Measurements from ENCODE around the gene RAB44. TPM values are rescaled to one million over a fixed set of nuclear protein-coding genes. Genes with fewer than 3 reads are reported as not detected.

Gene RAB44
- total and polyA plus RNA-seq, 2 donors from 2014 or later: 1.5 TPM; not detected in 1

- H3K36me3 ChIP-seq (ENCODE audit: control insufficient read depth in 2 of 3, insufficient read depth in 3 of 3, low read length in 3 of 3): no peaks in the 10 kb centered on the region
- H3K9ac ChIP-seq (ENCODE audit: low read length in 3 of 3): no peak overlapping the region
- H3K4me1 ChIP-seq (ENCODE audit: control insufficient read depth in 2 of 3, insufficient read depth in 2 of 3, low read depth in 1 of 3, low read length in 3 of 3): no peaks in the 10 kb centered on the region
- intact Hi-C loops (cut with DNase I): loop anchor here (10.0 kb wide), 1 partner anchor 47 kb away; no protein-coding TSS in a partner anchor
- no peak for TF ChIP-seq CTCF (IDR thresholded peaks at IDR 0.05; ENCODE audit: borderline replicate concordance, extremely low read depth, insufficient read depth)
- no peak overlapping the region for H3K4me3 ChIP-seq (ENCODE audit: low read length in 3 of 3)
- DNase-seq: no peak
- no peaks in the 10 kb centered on the region for H3K27me3 ChIP-seq (ENCODE audit: control insufficient read depth, insufficient read depth, low read length)
- no peak for FAIRE-seq
- H3K9me3 ChIP-seq (ENCODE audit: control insufficient read depth in 2 of 3, insufficient read depth in 1 of 3, low read length in 3 of 3): no peaks in the 10 kb centered on the region
- no peak overlapping the region for H3K27ac ChIP-seq (ENCODE audit: low read depth in 2 of 2, low read length in 2 of 2)
Measured at GRCh38 chr6:36698196-36698595, 570 bp downstream of the RAB44 start.

- H3K27me3 ChIP-seq (ENCODE audit: control insufficient read depth, insufficient read depth, low read length): no peaks in the 10 kb centered on the region
- FAIRE-seq (no peak), DNase-seq (no peak)
- H3K9ac ChIP-seq (ENCODE audit: low read length in 3 of 3): no peak overlapping the region
- no peak overlapping the region for H3K4me3 ChIP-seq (ENCODE audit: low read length in 3 of 3)
- no peaks in the 10 kb centered on the region for H3K9me3 ChIP-seq (ENCODE audit: control insufficient read depth in 2 of 3, insufficient read depth in 1 of 3, low read length in 3 of 3)
- no peak overlapping the region for H3K27ac ChIP-seq (ENCODE audit: low read depth in 2 of 2, low read length in 2 of 2)
- intact Hi-C loops (cut with DNase I): loop anchor here (10.0 kb wide), 1 partner anchor 46 kb away; no protein-coding TSS in a partner anchor
- H3K36me3 ChIP-seq (ENCODE audit: control insufficient read depth in 2 of 3, insufficient read depth in 3 of 3, low read length in 3 of 3): no peaks in the 10 kb centered on the region
- no peak for TF ChIP-seq CTCF (IDR thresholded peaks at IDR 0.05; ENCODE audit: borderline replicate concordance, extremely low read depth, insufficient read depth)
- H3K4me1 ChIP-seq (ENCODE audit: control insufficient read depth in 2 of 3, insufficient read depth in 2 of 3, low read depth in 1 of 3, low read length in 3 of 3): no peaks in the 10 kb centered on the region
Measured at GRCh38 chr6:36698871-36699271, 1.2 kb downstream of the RAB44 start.

- no peak for TF ChIP-seq CTCF (IDR thresholded peaks at IDR 0.05; ENCODE audit: borderline replicate concordance, extremely low read depth, insufficient read depth)
- H3K4me1 ChIP-seq (ENCODE audit: control insufficient read depth in 2 of 3, insufficient read depth in 2 of 3, low read depth in 1 of 3, low read length in 3 of 3): no peaks in the 10 kb centered on the region
- no peak overlapping the region for H3K9ac ChIP-seq (ENCODE audit: low read length in 3 of 3)
- H3K9me3 ChIP-seq (ENCODE audit: control insufficient read depth in 2 of 3, insufficient read depth in 1 of 3, low read length in 3 of 3): no peaks in the 10 kb centered on the region
- H3K27me3 ChIP-seq (ENCODE audit: control insufficient read depth, insufficient read depth, low read length): no peaks in the 10 kb centered on the region
- no peak overlapping the region for H3K27ac ChIP-seq (ENCODE audit: low read depth in 2 of 2, low read length in 2 of 2)
- FAIRE-seq (no peak), DNase-seq (no peak)
- H3K36me3 ChIP-seq (ENCODE audit: control insufficient read depth in 2 of 3, insufficient read depth in 3 of 3, low read length in 3 of 3): no peaks in the 10 kb centered on the region
- H3K4me3 ChIP-seq (ENCODE audit: low read length in 3 of 3): no peak overlapping the region
- intact Hi-C loops (cut with DNase I): loop anchor here (10.0 kb wide), 1 partner anchor 45 kb away; no protein-coding TSS in a partner anchor
Measured at GRCh38 chr6:36699348-36699747, 1.7 kb downstream of the RAB44 start.
